GM13976 (cell line): Measurements from ENCODE around the gene INTS14.

Experiments
- DNase-seq: peaks from one replicate; pipeline ENCODE4 v3.0.0; 2012; ENCODE audit warnings: low spot score
- CTCF ChIP-seq: IDR thresholded peaks from 2 replicates; pipeline ENCODE4 v1.5.1; 2012; ENCODE audit warnings: borderline replicate concordance, mild to moderate bottlenecking; ENCODE audit not compliant: insufficient read depth; ENCODE audit errors: extremely low read depth, missing control alignments, control extremely low read depth
- in situ Hi-C: fragments of 300-500 bp; cut with MboI; formaldehyde crosslinking; loops from one replicate; pipeline ENCODE4 v1.12.0; 2022; ENCODE audit warnings: low sequenced_read_pairs, mixed read lengths, inconsistent platforms; ENCODE audit not compliant: unreplicated experiment

The INTS14 gene

GRCh38 chr15:65651831-65652749, 41.2 kb upstream of the INTS14 start:
- DNase-seq, result no peak
- in situ Hi-C loops, result no loop called here
- no peak for TF ChIP-seq CTCF

GRCh38 chr15:65651042-65651322, 40.1 kb upstream of the INTS14 start:
- DNase-seq, result no peak
- in situ Hi-C loops, result no loop called here
- no peak for TF ChIP-seq CTCF

- peak; percentile 4 for DNase-seq
- no peak for TF ChIP-seq CTCF
- in situ Hi-C loops, result no loop called here
These were observed 39.5 kb upstream of the INTS14 start for GRCh38 chr15:65650312-65651041.

GRCh38 chr15:65646486-65646885, 35.6 kb upstream of the INTS14 start:
- TF ChIP-seq CTCF, result no peak
- in situ Hi-C loops, result loop anchor here (25.0 kb wide), 2 partner anchors 441 to 541 kb away; no protein-coding TSS in a partner anchor
- DNase-seq, result peak; percentile 2

GRCh38 chr15:65645392-65645791, 34.5 kb upstream of the INTS14 start:
- no peak for DNase-seq
- TF ChIP-seq CTCF, result no peak
- in situ Hi-C loops, result loop anchor here (25.0 kb wide), 2 partner anchors 442 to 542 kb away; no protein-coding TSS in a partner anchor

- TF ChIP-seq CTCF, result no peak
- no peak for DNase-seq
- in situ Hi-C loops, result loop anchor here (25.0 kb wide), 2 partner anchors 443 to 543 kb away; no protein-coding TSS in a partner anchor
These were observed 33.4 kb upstream of the INTS14 start for GRCh38 chr15:65644282-65644681.
